ENCODE measurements around the gene USP5. TPM values are rescaled to one million over a fixed set of nuclear protein-coding genes. Genes with fewer than 3 reads are reported as not detected.
A peak's percentile ranks its signal among the peaks of the same experiment; 100 is the strongest.

USP5 gene
- total RNA-seq, 2 experiments from 2014 or later: 70.4 to 129 TPM

DNA sequence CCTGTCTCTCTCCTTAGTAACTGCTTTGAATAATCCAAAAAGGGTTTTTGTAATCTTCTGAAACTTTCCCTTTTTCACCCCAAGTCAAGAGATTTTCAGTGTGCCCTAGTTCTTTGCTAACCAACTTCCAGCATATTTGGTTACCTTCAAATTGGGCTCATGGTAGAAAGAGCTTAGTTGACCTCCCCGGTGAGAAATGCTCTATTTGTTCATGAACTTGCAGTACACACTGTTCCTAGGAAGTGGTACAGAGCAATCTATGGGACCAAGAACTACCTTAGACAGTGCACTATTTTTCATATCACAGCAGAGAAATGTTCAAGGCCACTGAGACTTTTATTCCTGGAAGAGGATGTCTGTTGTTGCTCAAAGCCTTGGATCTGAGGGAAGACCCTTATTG, 1.7 kb downstream of the USP5 start:
- Histone ChIP-seq H2AFZ (ENCODE audit: low read length) (no peak overlapping the region), H3K4me2 (ENCODE audit: low read length) (peak overlapping the region; percentile 99), H3K9me2 (ENCODE audit: insufficient read depth, low read length) (no peaks in the 10 kb centered on the region), H3K27ac (ENCODE audit: low read depth, low read length, poor library complexity, severe bottlenecking) (no peak overlapping the region), H3K79me2 (ENCODE audit: insufficient read depth, low read depth, low read length) (peaks cover 47% of the 10 kb centered on the region), H3K4me3 (ENCODE audit: low read depth, low read length, poor library complexity, severe bottlenecking) (peak overlapping the region; percentile 93), H3K4me1 (ENCODE audit: insufficient read depth, low read length, poor library complexity, severe bottlenecking) (peaks cover 31% of the 10 kb centered on the region), H3K36me3 (ENCODE audit: insufficient read depth, low read length) (peaks cover 67% of the 10 kb centered on the region), H4K20me1 (ENCODE audit: insufficient read depth, low read length) (peaks cover 6% of the 10 kb centered on the region), H3K9me3 (ENCODE audit: low read length) (no peaks in the 10 kb centered on the region)
- ChIA-PET POLR2A (interaction anchor here (0.6 to 6.0 kb wide), 8 partner anchors 13 to 307 kb away, joined by 3 to 101 read pairs (median 4); partner anchors contain the start of genes COPS7A, GNB3, MLF2 and TPI1), CTCF (ENCODE audit: unreplicated experiment) (interaction anchor here (1.6 kb wide), 1 partner anchor 14 kb away, joined by 6 read pairs; the partner anchor contains the start of gene TPI1)
- TF ChIP-seq EZH2phosphoT487 (IDR thresholded peaks at IDR 0.05; ENCODE audit: borderline replicate concordance, low read depth, low read length): no peak
- TF ChIP-seq, protein P1, sequence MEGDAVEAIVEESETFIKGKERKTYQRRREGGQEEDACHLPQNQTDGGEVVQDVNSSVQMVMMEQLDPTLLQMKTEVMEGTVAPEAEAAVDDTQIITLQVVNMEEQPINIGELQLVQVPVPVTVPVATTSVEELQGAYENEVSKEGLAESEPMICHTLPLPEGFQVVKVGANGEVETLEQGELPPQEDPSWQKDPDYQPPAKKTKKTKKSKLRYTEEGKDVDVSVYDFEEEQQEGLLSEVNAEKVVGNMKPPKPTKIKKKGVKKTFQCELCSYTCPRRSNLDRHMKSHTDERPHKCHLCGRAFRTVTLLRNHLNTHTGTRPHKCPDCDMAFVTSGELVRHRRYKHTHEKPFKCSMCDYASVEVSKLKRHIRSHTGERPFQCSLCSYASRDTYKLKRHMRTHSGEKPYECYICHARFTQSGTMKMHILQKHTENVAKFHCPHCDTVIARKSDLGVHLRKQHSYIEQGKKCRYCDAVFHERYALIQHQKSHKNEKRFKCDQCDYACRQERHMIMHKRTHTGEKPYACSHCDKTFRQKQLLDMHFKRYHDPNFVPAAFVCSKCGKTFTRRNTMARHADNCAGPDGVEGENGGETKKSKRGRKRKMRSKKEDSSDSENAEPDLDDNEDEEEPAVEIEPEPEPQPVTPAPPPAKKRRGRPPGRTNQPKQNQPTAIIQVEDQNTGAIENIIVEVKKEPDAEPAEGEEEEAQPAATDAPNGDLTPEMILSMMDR (conservative IDR thresholded peaks at IDR 0.05; ENCODE audit: low read length): no peak
- intact Hi-C loops (cut with micrococcal nuclease; ENCODE audit: unreplicated experiment): loop anchor here (5.0 kb wide), 1 partner anchor 119 kb away; the partner anchor contains the start of genes EMG1 and PHB2
- no TSS peak for BruUV-seq (replicated peaks)
- no peak for DNase-seq (ENCODE audit: low spot score)

DNA sequence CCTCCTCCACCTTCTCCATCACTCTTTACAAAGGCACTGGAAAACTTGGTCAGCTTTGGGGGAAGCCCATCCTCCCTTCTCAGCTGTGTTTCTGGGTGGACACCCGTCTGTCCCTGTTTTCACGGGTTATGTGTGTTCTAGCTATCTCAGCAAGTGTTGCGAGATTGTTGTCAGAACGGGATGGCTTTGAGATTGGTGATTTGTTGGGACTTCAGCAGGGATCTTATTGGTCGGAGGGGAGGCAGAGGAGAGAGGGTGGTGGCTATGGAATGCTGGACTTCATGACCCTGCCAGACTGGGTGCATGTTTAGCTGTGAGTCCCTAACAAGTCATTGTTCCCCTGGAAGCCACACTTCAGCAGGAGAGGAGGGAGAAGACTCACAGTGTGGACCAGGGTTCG, 2.1 kb downstream of the USP5 start:
- intact Hi-C loops (cut with micrococcal nuclease; ENCODE audit: unreplicated experiment): loop anchor here (5.0 kb wide), 1 partner anchor 118 kb away; the partner anchor contains the start of genes EMG1 and PHB2
- peak overlapping the region; percentile 99 for H3K4me2 ChIP-seq (ENCODE audit: low read length)
- no peak overlapping the region for H3K27ac ChIP-seq (ENCODE audit: low read depth, low read length, poor library complexity, severe bottlenecking)
- H3K36me3 ChIP-seq (ENCODE audit: insufficient read depth, low read length): peaks cover 67% of the 10 kb centered on the region
- no peaks in the 10 kb centered on the region for H3K9me3 ChIP-seq (ENCODE audit: low read length)
- no TSS peak for BruUV-seq (replicated peaks)
- H3K4me3 ChIP-seq (ENCODE audit: low read depth, low read length, poor library complexity, severe bottlenecking): no peak overlapping the region
- ChIA-PET CTCF (ENCODE audit: unreplicated experiment) (no interaction called here), POLR2A (interaction anchor here (0.6 to 6.0 kb wide), 3 partner anchors 13 to 130 kb away, joined by 4 to 101 read pairs (median 60); partner anchors contain the start of genes COPS7A, GNB3 and TPI1)
- H4K20me1 ChIP-seq (ENCODE audit: insufficient read depth, low read length): peaks cover 6% of the 10 kb centered on the region
- DNase-seq (ENCODE audit: low spot score): no peak
- peaks cover 26% of the 10 kb centered on the region for H3K4me1 ChIP-seq (ENCODE audit: insufficient read depth, low read length, poor library complexity, severe bottlenecking)
- TF ChIP-seq, protein P1 (conservative IDR thresholded peaks at IDR 0.05; ENCODE audit: low read length): no peak
- no peak for TF ChIP-seq EZH2phosphoT487 (IDR thresholded peaks at IDR 0.05; ENCODE audit: borderline replicate concordance, low read depth, low read length)
- no peak overlapping the region for H2AFZ ChIP-seq (ENCODE audit: low read length)
- no peaks in the 10 kb centered on the region for H3K9me2 ChIP-seq (ENCODE audit: insufficient read depth, low read length)
- H3K79me2 ChIP-seq (ENCODE audit: insufficient read depth, low read depth, low read length): peaks cover 45% of the 10 kb centered on the region

DNA sequence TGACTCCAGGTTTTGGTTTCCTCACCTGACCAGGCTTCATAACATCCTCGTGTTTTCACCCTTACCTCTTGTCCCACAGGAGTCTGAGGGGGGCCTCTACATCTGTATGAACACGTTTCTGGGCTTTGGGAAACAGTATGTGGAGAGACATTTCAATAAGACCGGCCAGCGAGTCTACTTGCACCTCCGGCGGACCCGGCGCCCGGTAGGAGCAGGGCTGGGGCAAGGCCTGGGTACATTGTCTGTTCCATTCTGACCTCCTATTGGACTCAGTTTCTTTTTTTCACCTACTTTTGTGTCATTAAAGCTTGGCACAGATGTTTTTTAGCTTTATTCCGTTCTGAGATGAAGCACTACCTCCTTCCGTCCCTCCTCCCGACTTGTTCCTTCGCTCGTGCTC, 3.4 kb downstream of the USP5 start:
- no peak overlapping the region for H3K27ac ChIP-seq (ENCODE audit: low read depth, low read length, poor library complexity, severe bottlenecking)
- POLR2A ChIA-PET: interaction anchor here (0.6 to 6.0 kb wide), 3 partner anchors 12 to 67 kb away, joined by 4 to 101 read pairs (median 60); partner anchors contain the start of genes GNB3 and TPI1
- no peak overlapping the region for H3K4me3 ChIP-seq (ENCODE audit: low read depth, low read length, poor library complexity, severe bottlenecking)
- DNase-seq (ENCODE audit: low spot score): no peak
- CTCF ChIA-PET (ENCODE audit: unreplicated experiment): no interaction called here
- peaks cover 6% of the 10 kb centered on the region for H4K20me1 ChIP-seq (ENCODE audit: insufficient read depth, low read length)
- H3K4me2 ChIP-seq (ENCODE audit: low read length): no peak overlapping the region
- TF ChIP-seq, protein P1 (conservative IDR thresholded peaks at IDR 0.05; ENCODE audit: low read length): no peak
- TF ChIP-seq EZH2phosphoT487 (IDR thresholded peaks at IDR 0.05; ENCODE audit: borderline replicate concordance, low read depth, low read length): no peak
- intact Hi-C loops (cut with micrococcal nuclease; ENCODE audit: unreplicated experiment): no loop called here
- H3K9me2 ChIP-seq (ENCODE audit: insufficient read depth, low read length): no peaks in the 10 kb centered on the region
- H3K9me3 ChIP-seq (ENCODE audit: low read length): no peaks in the 10 kb centered on the region
- peaks cover 64% of the 10 kb centered on the region for H3K36me3 ChIP-seq (ENCODE audit: insufficient read depth, low read length)
- H3K79me2 ChIP-seq (ENCODE audit: insufficient read depth, low read depth, low read length): peaks cover 32% of the 10 kb centered on the region
- peaks cover 14% of the 10 kb centered on the region for H3K4me1 ChIP-seq (ENCODE audit: insufficient read depth, low read length, poor library complexity, severe bottlenecking)
- H2AFZ ChIP-seq (ENCODE audit: low read length): no peak overlapping the region
- no TSS peak for BruUV-seq (replicated peaks)

All from OCI-LY7 (cell line).